HK-2 (cell line): ENCODE results near the gene CACNA1B.
"Not testable (repeated sequence)": the region's sequence is repeated elsewhere in the genome, so short reads cannot be mapped to it uniquely, and the experiment has no call there.

Source experiments
- DNase-seq: peaks from one replicate; pipeline ENCODE4 v3.0.0-alpha.2; 2018; ENCODE audit not compliant: unreplicated experiment

The CACNA1B gene

GRCh38 chr9:138117101-138117750, 239.6 kb downstream of the CACNA1B start:
- DNase-seq = no peak

GRCh38 chr9:138117836-138118235, 240.3 kb downstream of the CACNA1B start:
- no peak for DNase-seq

DNA sequence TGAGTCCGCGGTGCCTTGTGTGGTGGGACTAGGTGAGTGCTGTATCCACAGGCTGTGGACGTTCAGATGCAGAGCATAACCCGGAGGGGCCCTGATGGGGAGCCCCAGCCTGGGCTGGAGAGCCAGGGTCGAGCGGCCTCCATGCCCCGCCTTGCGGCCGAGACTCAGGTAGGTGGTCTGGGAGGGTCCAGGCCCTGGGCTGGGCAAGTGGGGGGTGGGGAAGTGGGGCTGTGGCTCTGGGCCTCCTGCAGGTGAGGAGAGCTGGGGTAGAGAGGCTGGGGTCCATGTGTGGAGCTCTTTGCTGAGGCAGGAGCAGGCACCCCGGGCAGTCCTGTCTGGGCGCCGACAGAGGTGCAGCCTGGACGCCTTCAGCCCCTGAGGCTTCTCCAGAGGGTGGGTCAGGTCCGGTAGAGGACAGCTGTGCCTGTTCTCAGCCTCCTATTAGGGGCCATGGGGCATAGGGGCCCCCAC, 241.1 kb downstream of the CACNA1B start:
- no peak for DNase-seq

DNA sequence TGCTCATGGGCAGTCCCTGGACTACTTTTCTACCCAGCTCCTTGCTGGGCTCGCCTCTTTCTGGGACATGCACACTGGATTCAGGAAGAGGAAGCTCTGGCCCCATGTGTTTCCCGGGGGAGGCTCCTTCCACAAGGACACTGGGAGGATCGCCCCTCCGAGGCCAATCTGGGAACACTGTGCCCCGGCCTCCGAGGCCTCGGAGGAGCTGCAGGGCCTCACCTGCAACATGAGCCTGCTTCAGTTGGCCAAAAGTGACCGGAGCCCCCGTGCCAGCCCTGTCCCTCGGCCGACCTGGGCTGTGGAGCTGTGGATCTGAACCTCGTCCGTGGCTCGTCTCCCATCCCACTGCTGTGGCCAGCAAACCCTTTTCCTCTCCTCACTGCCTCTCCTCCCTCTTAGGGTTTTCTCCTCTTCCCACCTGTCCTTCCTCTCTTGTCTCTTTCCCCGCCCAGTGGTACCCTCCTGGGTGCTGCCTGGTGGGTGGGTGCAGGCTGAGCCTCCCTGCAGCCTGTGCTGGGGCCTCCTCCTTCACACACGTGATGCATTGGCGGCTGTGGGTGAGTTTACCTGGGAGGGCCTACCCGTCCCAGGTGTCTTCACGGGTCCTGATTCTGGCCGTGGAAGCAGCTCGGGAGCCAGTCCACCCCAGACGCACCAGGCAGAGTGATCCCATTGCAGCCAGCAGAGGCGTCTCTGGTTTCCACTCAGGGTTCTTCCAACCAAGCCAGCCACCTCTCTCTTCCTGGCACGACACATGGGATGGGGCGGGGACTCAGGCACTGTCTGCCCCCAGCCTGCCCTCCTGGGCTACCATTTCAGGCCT, 241.8 kb downstream of the CACNA1B start:
- DNase-seq = no peak

DNA sequence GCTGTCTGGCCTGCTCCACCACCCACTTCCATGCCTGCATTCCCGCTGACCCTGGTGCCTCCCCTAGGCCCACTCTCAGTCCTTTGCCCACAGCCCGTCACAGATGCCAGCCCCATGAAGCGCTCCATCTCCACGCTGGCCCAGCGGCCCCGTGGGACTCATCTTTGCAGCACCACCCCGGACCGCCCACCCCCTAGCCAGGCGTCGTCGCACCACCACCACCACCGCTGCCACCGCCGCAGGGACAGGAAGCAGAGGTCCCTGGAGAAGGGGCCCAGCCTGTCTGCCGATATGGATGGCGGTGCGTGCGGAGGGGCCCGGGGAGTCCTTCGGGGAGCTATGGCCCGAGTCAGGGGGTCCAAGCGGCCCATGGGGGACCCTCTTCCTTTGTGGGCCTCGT, 242.5 kb downstream of the CACNA1B start:
- no peak for DNase-seq

DNA sequence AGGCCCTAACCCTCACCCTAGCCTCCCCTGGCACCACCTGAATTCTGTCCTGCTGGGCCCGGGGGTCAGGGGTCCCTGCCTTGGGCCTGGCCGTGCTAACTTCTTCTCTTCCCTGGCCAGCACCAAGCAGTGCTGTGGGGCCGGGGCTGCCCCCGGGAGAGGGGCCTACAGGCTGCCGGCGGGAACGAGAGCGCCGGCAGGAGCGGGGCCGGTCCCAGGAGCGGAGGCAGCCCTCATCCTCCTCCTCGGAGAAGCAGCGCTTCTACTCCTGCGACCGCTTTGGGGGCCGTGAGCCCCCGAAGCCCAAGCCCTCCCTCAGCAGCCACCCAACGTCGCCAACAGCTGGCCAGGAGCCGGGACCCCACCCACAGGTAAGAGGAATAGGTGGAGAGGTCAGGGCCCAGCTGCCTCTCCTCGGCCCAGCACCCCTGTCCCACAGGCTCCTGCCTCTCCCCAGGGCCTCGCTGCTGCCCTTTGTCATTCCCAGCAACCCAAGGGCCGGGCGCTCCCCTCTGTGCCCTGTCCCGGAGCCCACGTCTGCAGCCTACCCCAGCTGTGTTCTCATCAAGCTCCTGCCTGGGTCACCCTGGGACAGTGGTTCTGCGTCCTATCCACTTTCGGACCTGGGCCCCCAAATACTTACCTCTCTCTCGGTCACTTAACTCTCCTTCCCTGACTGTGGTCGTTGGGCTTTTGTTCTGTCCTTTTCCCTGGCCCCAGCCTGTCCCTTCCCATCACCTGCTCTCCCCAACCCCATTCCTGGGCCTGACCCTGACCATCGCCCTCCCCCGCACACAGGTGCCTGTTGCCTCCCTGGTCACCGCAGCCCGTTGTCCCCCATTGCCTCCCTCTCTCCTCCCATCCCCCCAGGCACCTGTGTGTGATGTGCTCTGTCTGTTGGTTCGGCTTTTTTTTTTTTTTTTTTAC, 243.2 kb downstream of the CACNA1B start:
- DNase-seq = no peak

DNA sequence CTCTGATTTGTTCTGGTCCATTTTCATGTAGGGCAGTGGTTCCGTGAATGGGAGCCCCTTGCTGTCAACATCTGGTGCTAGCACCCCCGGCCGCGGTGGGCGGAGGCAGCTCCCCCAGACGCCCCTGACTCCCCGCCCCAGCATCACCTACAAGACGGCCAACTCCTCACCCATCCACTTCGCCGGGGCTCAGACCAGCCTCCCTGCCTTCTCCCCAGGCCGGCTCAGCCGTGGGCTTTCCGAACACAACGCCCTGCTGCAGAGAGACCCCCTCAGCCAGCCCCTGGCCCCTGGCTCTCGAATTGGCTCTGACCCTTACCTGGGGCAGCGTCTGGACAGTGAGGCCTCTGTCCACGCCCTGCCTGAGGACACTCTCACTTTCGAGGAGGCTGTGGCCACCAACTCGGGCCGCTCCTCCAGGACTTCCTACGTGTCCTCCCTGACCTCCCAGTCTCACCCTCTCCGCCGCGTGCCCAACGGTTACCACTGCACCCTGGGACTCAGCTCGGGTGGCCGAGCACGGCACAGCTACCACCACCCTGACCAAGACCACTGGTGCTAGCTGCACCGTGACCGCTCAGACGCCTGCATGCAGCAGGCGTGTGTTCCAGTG, 244.0 kb downstream of the CACNA1B start:
- no peak for DNase-seq

GRCh38 chr9:138122201-138122600, 244.6 kb downstream of the CACNA1B start:
- DNase-seq = no peak

GRCh38 chr9:138122676-138123075, 245.1 kb downstream of the CACNA1B start:
- no peak for DNase-seq

DNA sequence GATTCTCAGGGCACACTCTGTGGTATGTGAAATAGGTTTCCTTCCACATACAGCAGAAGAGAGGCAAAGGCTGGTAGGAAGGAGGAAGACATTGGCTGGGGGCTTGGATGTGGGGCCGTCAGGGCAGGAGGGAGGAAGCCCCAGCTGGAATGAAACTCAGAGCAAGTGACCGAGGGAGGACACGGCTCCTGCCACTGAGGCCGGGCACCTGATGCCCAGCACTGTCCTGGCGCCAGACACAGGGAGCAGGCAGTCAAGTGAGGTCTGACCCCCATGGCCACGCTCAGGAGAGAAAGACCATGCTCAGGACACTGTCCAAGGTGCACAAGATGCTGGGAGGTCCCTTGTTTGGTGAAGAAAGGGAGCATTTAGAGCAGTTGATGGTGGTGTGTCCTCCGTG, 245.5 kb downstream of the CACNA1B start:
- no peak for DNase-seq

- DNase-seq = not testable (repeated sequence)
Observed at GRCh38 chr9:138126090-138126857, 248.7 kb downstream of the CACNA1B start.

- DNase-seq = not testable (repeated sequence)
Observed at GRCh38 chr9:138126858-138127584, 249.4 kb downstream of the CACNA1B start.

- not testable (repeated sequence) for DNase-seq
Observed at GRCh38 chr9:138128027-138128426, 250.4 kb downstream of the CACNA1B start.

DNA sequence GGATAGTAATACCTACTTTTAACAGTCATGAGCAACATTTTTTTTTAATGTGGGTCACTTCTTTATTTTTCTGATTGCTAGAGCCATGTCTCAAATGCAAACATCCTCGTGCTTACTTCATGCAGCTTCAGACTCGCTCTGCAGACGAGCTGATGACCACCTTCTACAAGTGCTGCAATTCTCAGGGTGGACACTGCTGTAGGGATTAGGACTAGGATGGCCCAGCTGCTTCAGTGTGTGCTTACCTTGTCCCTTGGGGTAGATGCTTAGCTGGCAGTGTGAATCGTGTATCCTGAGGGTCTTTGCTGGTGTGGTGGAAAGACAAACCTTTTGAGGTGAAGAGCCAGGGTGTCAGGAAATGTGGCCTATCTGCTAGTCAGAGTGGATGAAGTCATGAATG, 251.7 kb downstream of the CACNA1B start:
- DNase-seq = not testable (repeated sequence)

GRCh38 chr9:138132946-138133705, 255.5 kb downstream of the CACNA1B start:
- DNase-seq = not testable (repeated sequence)

DNA sequence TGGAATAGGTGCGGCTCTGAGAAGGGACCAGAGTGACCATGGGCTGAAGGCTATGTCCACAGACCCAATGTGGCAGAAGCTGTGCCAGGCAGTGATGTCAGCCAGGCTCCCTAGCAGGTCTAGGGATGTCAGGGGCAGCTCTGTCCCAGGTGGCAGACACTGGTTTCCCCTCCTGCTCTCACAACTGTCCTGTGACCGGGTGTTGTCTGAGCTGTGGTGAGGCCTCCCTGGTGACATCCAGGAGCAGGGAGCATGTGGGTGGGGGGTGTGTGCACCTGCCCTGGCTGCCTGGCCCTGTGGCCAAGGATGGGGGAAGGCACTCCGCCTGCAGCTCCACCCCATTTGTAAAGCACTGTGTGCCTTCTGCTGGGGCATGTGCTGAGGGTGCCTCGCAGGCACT, 257.0 kb downstream of the CACNA1B start:
- DNase-seq = not testable (repeated sequence)

DNA sequence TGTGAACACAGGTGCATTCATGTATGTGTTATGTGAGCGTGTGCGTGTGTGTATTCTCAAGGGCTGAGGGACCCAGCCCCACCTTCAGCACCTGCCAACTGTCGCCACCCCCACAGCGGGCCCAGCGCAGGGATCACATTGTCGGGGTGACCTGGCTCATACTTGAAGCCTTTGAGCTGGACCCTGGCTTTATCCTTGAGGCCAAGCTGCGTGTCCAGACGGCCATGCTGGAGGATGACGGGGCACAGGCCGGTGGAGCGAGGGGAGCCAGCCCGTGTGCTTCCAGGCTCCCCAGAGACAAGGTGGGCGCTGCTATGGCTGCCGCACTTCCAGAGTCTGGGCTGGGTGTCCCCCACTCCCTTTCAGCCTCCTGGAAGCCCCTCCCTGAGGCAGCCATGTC, 261.5 kb downstream of the CACNA1B start:
- DNase-seq = not testable (repeated sequence)

DNA sequence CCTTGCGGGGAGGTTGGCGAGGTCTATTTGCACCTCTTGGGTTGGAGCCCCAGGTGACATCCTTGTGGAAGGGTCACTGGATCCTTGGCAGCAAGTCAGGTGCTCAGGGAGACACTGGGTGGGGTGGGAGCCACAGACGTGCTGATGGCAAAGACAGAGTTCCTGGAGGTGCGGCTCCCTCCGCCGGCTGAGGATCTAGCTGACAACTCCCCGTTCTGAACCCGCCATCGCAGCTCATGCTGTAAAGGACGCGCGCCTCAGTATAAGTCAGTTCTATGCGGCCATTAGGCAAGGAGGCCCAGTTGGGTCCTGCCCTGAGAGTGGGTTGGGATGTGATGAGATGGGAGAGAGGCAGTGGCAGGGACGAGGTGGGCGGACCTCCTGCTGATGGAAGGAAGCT, 263.4 kb downstream of the CACNA1B start:
- not testable (repeated sequence) for DNase-seq

DNA sequence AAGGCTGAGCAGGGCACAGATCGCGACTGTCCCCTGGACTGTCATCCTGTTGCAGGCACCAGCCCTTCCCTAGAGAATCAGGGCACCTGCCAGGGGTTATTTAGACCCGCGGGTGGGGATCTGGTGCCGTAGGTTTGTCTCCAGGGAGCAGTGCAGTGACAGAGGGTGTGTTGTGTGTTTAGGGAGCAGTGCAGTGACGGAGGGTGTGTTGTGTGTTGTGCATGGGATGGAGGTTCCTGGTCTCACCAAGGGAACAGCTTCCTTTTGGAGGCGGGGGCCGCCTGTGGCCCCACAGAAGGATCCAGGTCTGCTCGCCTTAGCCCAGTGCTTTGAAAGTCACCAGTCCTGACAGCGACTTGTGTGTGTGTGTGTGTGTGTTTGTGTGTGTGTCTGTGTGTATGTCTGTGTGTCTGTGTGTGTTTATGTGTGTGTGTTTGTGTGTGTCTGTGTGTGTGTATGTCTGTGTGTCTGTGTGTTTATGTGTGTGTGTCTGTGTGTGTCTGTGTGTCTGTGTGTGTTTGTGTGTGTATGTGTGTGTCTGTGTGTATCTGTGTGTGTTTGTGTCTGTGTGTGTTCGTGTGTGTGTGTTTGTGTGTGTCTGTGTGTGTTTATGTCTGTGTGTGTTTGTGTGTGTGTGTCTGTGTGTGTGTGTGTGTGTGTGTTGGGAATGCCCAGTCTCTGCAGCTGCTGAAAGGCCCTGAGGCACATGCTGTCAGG, 265.1 kb downstream of the CACNA1B start:
- DNase-seq = not testable (repeated sequence)
